Lower leg skin (tissue), 3 donors: Measurements from ENCODE around the gene SOAT2.

ENCODE experiments used
- POLR2A ChIP-seq, 2 donors: fragments of 450-650 bp; IDR thresholded peaks; one replicate each; pipeline ENCODE4 v1.6.1; 2016 to 2017; ENCODE audit warnings: antibody characterized with exemption in 2 of 2, mild to moderate bottlenecking in 1 of 2, moderate library complexity in 1 of 2
- TF ChIP-seq, protein P1 (sequence below), 3 donors: fragments of 450-650 bp; IDR thresholded peaks; one replicate each; pipeline ENCODE4 v1.5.1; 2016; ENCODE audit warnings: antibody characterized with exemption in 3 of 3, mild to moderate bottlenecking in 3 of 3, moderate library complexity in 2 of 3

DNA sequence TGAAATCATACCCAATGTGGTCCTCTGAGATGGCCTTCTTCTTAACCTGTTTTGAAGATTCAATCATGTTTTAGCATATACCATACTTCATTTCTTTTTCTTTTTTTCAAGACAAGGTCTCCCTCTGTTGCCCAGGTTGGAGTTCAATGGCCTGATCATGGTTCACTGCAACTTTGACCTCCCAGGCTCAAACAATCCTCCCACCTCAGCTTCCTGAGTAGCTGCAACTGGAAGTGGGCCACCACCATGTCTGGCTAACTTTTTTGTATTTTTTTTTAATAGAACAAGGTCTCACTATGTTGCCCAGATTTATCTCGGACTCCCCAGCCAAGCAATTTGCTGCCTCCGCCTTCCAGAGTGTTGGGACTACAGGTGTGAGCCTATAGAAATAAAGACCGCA lies 30.4 kb downstream of the SOAT2 start:
- TF ChIP-seq, protein P1, sequence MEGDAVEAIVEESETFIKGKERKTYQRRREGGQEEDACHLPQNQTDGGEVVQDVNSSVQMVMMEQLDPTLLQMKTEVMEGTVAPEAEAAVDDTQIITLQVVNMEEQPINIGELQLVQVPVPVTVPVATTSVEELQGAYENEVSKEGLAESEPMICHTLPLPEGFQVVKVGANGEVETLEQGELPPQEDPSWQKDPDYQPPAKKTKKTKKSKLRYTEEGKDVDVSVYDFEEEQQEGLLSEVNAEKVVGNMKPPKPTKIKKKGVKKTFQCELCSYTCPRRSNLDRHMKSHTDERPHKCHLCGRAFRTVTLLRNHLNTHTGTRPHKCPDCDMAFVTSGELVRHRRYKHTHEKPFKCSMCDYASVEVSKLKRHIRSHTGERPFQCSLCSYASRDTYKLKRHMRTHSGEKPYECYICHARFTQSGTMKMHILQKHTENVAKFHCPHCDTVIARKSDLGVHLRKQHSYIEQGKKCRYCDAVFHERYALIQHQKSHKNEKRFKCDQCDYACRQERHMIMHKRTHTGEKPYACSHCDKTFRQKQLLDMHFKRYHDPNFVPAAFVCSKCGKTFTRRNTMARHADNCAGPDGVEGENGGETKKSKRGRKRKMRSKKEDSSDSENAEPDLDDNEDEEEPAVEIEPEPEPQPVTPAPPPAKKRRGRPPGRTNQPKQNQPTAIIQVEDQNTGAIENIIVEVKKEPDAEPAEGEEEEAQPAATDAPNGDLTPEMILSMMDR (IDR thresholded peaks at IDR 0.05): no peak
- no peak for TF ChIP-seq POLR2A (IDR thresholded peaks at IDR 0.05)
